Uterus (tissue), 2 donors: Measurements from ENCODE around the gene HOMEZ.

ENCODE experiments used
- POLR2A ChIP-seq, 2 donors: fragments of 450-650 bp; IDR thresholded peaks; one replicate each; pipeline ENCODE4 v1.6.1; 2016; ENCODE audit warnings: antibody characterized with exemption in 2 of 2, mild to moderate bottlenecking in 1 of 2, moderate library complexity in 1 of 2
- TF ChIP-seq, protein P1 (sequence below), 4 experiments: fragments of 200-600 bp in 2 of 4; fragments of 450-650 bp in 2 of 4; sonication (generic) in 2 of 4; IDR thresholded peaks; one replicate each; pipeline ENCODE4 v1.5.1; 2016 to 2019; ENCODE audit warnings: antibody characterized with exemption in 4 of 4, mild to moderate bottlenecking in 2 of 4, moderate library complexity in 1 of 4

DNA sequence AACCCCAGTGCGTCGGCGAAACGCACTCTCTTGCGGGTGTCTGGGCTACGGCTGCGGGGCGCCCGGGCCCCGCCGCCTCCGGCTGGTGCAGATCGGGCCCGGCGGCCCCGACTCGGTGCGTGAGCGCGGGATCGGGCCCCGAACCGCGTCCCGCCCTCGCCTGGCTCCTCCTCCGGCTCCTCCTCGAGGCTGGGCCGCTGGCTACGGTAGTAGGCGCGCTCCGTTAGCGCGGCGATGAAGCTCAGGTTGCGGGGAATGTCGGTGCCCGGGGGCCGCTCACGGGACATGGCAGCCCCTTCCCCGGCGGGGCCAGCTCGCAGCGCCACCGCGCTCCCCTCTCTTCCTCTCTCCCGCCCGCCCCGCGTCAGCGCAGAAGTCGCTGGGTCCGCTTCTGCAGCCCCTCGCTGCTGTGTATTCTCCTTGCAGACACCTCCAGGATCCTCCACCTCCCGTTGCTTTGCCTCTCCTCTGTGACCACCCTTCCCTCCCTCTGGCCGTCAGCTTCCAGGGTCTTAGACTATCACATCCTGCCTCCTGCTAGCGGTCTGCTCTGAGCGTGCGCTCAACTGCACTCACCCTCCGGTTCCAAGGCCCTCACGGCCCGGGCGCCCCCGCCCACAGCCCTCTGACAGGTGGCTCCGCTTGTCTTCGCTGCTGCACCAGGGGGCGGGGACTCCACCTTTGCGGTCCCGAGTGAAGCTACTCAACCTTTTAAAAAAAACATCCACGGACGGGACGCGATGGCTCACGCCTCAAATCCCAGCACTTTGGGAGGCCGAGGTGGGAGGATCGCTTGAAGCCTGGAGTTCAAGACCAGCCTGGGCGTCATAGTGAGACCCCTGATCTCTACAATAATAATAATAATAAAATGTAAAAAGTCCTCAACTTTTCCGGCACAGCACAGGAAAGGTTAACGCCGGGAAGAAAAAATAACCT, 16.6 kb upstream of the HOMEZ start, which contains the start of gene PPP1R3E:
- TF ChIP-seq, protein P1, sequence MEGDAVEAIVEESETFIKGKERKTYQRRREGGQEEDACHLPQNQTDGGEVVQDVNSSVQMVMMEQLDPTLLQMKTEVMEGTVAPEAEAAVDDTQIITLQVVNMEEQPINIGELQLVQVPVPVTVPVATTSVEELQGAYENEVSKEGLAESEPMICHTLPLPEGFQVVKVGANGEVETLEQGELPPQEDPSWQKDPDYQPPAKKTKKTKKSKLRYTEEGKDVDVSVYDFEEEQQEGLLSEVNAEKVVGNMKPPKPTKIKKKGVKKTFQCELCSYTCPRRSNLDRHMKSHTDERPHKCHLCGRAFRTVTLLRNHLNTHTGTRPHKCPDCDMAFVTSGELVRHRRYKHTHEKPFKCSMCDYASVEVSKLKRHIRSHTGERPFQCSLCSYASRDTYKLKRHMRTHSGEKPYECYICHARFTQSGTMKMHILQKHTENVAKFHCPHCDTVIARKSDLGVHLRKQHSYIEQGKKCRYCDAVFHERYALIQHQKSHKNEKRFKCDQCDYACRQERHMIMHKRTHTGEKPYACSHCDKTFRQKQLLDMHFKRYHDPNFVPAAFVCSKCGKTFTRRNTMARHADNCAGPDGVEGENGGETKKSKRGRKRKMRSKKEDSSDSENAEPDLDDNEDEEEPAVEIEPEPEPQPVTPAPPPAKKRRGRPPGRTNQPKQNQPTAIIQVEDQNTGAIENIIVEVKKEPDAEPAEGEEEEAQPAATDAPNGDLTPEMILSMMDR (IDR thresholded peaks at IDR 0.05) = no peak
- TF ChIP-seq POLR2A (IDR thresholded peaks at IDR 0.05) = no peak
